Stimulated activated naive CD8-positive, alpha-beta T cell treated with anti-CD3 and anti-CD28 coated beads, Interleukin-15, Interleukin-2, amounts not matched to agents 100 U/mL and 50 U/mL, for 24 hours (primary cell): ENCODE data around the gene MAP3K8.
"Not testable (repeated sequence)": the region's sequence is repeated elsewhere in the genome, so short reads cannot be mapped to it uniquely, and the experiment has no call there.

Source experiments
- ATAC-seq: fragments of 150-1000 bp; cut with Tn5 transposase; one replicate; pipeline ENCODE4 v1.10.0; 2021
- DNase-seq: peaks from one replicate; pipeline ENCODE4 v3.0.0; 2021

The MAP3K8 gene

DNA sequence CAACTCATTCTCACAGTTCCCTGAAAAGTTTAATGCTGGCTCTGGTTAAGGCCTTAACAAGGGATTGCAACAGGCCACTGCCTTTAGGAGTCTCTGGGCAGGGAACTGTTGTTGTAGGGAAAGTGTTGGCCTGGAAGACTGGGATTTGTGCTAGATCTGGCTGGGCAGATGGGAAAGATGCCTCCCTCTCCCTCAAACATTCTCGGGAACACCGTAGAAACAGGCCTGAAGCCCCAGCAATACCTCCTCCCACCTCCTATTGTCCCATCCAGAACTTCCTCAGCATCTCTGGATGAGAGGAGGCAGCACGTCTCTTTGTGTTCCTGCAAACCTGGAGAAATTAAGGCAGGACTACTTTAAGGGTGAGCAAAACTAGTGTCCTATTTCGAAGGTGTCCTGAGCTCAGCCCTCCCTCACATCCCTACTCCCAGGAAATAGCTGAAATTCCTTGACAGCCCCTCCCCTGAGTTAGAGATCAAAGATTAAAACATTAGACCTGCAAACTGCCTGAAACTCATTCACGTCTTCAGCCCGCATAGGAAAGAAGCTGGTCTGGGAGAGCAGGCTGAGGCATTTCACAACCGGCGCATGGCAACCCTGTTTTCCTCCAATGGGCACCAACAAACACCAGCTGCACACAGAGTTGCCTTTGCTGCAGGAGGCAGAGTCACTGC, 10.9 kb upstream of the MAP3K8 start:
- DNase-seq (no peak), ATAC-seq (no peak)

DNA sequence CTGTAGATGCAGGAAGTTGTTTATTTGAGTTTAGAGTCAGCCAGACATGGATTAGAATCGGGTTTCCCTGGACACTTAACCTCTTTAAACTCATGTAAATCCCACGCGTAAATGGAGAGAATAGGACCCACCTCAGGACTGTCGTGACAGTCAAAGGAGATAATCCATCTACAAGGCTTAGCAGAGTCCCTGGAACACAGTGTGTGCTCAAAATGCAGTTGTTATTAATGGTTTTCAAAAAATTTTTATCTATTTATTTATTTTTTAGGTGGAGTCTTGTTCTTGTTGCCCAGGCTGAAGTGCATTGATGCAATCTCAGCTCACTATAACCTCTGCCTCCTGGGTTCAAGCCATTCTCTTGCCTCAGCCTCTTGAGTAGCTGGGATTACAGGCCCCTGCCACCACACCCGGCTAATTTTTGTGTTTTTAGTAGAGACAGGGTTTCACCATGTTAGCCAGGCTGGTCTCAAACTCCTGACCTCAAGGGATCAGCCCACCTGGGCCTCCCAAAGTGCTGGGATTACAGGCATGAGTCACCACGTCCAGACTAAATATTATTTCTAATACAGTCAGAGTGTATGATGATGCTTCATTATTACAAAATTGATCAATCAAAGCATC, 10.2 kb upstream of the MAP3K8 start:
- ATAC-seq, DNase-seq: not testable (repeated sequence)

DNA sequence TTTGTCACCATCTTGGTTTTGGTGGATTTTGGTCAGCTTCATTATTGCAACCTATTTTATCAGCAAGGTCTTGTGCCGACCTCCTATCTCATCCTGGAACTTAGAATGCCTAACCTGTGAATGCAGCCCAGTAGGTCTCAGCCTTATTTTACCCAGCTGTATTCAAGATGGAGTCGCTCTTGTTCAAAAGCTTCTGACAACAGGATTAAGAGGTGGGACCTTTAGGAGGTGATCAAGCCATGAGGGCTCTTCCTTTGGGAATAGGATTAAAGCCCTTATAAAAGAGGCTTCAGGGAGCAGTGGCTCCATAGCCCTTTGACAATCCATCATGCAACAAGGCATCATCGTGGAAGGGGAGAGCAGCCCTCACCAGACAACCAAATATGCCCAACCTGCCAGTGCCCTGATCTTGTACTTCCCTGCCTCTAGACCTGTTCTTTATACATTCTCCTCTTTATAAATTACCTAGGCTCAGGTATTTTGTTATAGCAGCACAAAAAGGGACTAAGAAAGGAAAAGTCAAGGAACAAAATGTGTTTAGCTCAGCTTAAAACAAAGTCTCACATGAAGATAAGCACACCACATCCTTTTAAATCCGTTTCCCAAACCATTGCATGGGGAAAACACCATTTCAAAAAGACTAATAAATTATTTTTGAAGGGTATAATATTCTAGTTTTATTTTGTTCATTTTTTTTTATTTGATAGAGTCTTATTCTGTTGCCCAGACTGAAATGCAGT, 8.5 kb upstream of the MAP3K8 start:
- ATAC-seq (no peak), DNase-seq (no peak)

DNA sequence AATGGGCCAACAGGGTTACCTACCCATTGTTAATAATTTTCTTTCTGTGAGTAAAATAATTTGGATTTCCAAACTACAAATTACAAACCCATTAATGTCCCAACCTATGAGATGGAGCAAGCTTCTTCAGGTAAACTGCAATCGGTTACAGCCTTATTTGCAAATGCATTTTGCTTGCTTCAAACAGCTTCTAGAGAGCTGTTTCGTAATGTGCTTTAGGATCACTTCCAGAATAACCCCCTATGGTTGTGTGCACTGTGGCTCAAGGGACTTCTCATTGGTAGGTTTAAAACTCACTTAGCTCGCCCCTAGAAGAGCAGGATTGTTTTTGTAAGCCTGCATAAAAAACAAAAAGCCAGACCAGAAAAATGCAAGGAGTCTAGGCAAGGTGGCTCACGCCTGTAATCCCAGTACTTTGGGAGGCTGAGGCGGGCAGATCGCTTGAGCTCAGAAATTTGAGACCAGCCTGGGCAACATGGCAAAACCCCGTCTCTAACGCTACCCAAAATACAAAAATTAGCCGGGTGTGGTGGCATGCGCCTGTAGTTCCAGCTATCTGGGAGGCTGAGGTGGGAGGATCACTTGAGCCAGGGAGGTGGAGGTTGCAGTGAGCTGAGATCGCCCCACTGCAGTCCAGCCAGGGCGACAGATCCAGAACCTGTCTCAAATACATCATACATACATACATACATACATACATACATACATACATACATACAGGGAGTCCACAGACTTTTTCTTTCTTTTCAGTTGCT, 3.3 kb upstream of the MAP3K8 start:
- DNase-seq, result no peak
- no peak for ATAC-seq

DNA sequence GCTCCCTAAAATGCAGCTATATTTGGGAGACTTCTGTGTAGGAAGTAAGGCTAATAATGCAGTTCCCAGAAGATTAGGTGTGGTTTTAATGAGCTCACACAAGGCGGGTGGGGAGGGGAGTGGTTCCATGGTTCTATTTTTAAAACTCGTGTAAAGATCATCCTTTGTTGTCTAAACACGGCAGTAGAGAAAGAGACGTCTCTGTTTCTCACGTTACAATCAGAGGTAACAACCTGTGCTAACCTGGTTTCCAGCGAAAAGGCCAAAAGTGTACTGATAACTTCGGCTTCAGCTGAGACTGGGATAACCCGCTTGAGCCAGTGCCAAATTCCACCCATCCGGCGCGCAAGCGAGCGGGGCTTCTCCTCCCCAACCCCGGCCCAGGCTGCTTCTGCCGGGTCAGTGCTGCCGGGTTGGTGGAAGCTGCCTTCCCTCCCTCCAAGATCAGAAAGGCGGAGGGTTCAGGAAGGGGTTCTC, 2.5 kb upstream of the MAP3K8 start:
- no peak for ATAC-seq
- DNase-seq, result no peak

DNA sequence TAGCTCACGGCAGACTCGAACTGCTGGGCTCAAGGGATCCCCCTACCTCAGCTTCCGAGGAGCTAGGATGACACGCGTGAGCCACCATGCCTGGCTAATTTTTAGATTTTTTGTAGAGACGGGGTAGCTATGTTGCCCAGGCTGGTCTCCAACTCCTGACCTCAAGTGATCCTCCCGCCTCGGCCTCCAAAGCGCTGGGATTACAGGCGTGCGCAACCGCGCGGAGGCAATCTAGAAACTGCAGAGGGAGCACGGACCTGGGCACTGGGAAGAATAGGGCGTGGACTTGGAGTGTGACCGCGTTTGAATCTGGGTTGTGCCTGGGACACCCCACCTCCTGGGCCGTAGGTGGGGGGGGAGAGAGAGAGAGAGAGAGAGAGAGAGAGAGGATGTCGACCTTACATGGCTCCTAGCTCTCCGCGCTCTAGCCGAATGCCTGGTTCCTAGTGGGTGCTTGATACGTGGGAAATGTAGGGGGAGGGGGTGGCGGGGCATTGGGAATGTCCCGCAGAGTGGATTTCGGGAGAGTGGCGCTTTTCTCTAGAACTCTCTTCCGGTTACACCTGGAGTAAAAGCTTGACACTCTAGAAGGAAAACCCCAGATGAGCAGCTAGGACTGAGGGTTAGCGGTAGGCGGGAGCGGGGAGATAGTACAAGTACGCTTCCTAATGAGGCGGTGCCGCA, 1.2 kb upstream of the MAP3K8 start:
- ATAC-seq (no peak), DNase-seq (no peak)

DNA sequence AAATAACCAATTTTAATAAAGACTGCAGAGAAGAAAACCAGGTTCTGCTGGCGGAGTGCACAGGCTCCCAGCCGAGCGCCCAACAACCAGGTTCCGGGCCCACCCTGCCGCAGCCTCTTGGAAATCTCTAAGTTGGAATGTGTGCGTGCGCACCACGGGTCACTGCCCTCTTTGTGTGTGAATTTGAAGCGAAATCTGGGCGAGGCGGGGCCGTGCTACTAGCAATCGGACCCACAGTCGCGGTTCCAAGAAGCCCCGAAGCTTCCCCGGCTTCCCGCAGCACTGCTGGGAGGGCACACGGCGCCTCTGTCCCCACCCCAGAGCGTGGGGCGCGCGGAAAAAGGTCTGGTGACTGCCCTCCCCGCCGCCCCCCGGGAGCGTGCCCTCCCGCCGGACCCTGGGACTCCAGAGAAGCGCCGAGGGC, 666 bp upstream of the MAP3K8 start:
- ATAC-seq, result peak; percentile 4
- peak; percentile 66 for DNase-seq

DNA sequence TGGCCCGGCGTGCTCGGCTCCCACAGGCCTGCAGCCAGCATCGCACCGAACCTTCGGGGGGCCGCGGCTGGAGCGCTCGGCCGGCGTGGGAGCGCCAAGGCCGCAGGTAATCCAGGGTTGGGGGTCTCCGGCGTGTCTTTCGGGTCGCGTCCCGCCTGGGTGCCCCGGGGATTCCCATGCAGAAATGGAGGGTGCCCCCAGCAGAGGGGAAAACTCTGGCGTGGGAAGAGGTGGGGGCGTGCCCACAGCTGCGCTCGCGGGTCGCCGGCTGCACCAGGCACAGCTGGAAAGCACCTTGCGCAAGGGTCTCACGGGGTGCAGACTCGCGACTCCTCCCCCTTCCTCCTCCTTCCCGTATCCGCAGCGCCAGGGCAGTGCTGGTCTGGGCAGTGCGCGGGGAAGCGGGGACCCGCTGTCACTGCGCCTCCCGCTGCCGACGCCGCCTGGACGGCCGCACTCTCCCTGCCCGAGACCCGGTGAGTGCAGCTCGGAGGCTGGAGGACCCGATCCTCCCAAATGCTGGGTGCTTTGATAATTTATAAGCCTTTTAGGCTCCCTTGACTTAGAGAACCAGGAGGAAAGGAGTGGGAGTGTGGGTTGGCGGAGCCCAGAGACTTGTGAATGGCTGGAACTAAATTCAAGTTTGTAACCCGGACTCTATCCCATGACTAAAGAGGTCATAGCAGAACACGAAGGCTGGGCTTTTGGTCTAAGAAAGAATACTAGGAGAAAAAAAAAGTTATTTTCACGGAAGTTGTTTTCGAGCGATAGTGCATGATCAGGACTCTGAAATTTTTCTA, 489 bp downstream of the MAP3K8 start:
- DNase-seq, result peak; percentile 81
- ATAC-seq, result peak; percentile 41

DNA sequence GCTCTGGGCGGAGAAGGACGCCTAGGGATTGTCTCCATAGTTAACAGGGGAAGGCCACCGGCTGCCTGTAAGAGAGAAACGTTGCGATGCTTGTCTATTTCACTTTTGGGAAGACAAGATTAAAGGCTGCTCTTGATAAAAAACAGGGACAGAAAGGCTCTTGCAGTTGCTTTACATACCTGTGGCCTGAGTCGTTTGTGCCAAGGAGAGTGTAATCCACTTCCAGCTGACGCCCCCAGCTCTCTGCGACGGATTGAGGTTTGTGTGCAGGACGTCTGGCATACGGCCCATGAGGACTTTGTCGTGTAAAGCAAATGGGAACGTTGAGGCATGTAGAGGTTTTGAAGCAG, 1.1 kb downstream of the MAP3K8 start:
- DNase-seq, result peak; percentile 26
- ATAC-seq, result no peak

- not testable (repeated sequence) for DNase-seq, ATAC-seq
Measured at GRCh38 chr10:30435499-30436167, 1.6 kb downstream of the MAP3K8 start.

- DNase-seq, result no peak
- no peak for ATAC-seq
Measured at GRCh38 chr10:30436191-30436611, 2.2 kb downstream of the MAP3K8 start.

- DNase-seq, result no peak
- no peak for ATAC-seq
Measured at GRCh38 chr10:30436671-30437030, 2.7 kb downstream of the MAP3K8 start.

GRCh38 chr10:30437031-30437841, 3.3 kb downstream of the MAP3K8 start:
- ATAC-seq (peak; percentile 24), DNase-seq (no peak)

GRCh38 chr10:30438021-30438850, 4.3 kb downstream of the MAP3K8 start:
- ATAC-seq, result no peak
- no peak for DNase-seq

DNA sequence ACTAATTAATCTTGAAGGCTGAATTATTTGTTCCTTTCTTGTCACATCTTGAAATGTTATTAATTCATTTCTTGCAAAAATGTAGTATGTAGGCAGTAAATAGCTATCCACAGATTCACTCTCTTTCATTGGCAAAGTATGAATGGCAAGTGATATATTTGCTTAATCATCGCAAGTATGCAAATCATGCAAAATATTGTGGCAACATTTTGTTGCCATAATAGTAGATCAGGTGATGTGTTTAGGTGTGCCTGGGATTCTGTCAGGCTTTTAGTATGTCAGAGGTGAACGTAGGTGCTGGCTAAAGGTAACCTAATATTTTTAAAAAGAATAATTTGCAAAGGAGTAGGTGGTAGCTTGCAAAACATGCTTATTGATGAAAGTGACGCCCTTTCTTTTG, 5.9 kb downstream of the MAP3K8 start:
- ATAC-seq, result no peak
- DNase-seq, result no peak

- no peak for ATAC-seq
Measured at GRCh38 chr10:30442019-30442606, 8.1 kb downstream of the MAP3K8 start.

GRCh38 chr10:30443049-30443448, 9.1 kb downstream of the MAP3K8 start:
- ATAC-seq (no peak), DNase-seq (no peak)

More at GRCh38 chr10:30442019-30442606, 8.1 kb downstream of the MAP3K8 start:
- DNase-seq, result no peak

GRCh38 chr10:30445711-30446110, 11.7 kb downstream of the MAP3K8 start:
- no peak for DNase-seq

More at GRCh38 chr10:30445711-30446110, 11.7 kb downstream of the MAP3K8 start:
- no peak for ATAC-seq
